KMS-11 (cell line): Measurements from ENCODE around the gene SLC24A3.

ENCODE experiments used
- H2AFZ ChIP-seq: fragments of 200-600 bp; sonication (generic); 2 replicates; pipeline ENCODE4 v1.6.1; 2016; ENCODE audit warnings: antibody characterized with exemption, mixed run types, low read depth
- H3K27ac ChIP-seq: fragments of 200-600 bp; sonication (generic); 2 replicates; pipeline ENCODE4 v1.6.1; 2016; ENCODE audit warnings: mild to moderate bottlenecking, mixed run types
- H3K27me3 ChIP-seq: fragments of 200-600 bp; sonication (generic); 2 replicates; pipeline ENCODE4 v1.6.1; 2017; ENCODE audit warnings: mild to moderate bottlenecking, low read depth, mixed run types, moderate library complexity; ENCODE audit not compliant: insufficient read depth
- H3K36me3 ChIP-seq: fragments of 200-600 bp; sonication (generic); 2 replicates; pipeline ENCODE4 v1.6.1; 2017; ENCODE audit warnings: mild to moderate bottlenecking, mixed run types; ENCODE audit not compliant: insufficient read depth
- H3K4me1 ChIP-seq: fragments of 200-600 bp; sonication (generic); 2 replicates; pipeline ENCODE4 v1.6.1; 2016; ENCODE audit warnings: mild to moderate bottlenecking, low read depth, mixed run types; ENCODE audit not compliant: poor library complexity, severe bottlenecking
- H3K4me2 ChIP-seq: fragments of 200-600 bp; sonication (generic); 2 replicates; pipeline ENCODE4 v1.7.0; 2016; ENCODE audit warnings: mild to moderate bottlenecking, mixed run types
- H3K4me3 ChIP-seq: fragments of 200-600 bp; sonication (generic); IDR thresholded peaks from 2 replicates; pipeline ENCODE4 v1.6.1; 2017; ENCODE audit warnings: low read depth, low read length, mixed read lengths; ENCODE audit not compliant: insufficient read depth
- H3K79me2 ChIP-seq: fragments of 200-600 bp; sonication (generic); 2 replicates; pipeline ENCODE4 v1.6.1; 2016; ENCODE audit warnings: low read depth, mixed run types; ENCODE audit not compliant: insufficient read depth
- H3K9ac ChIP-seq: fragments of 200-600 bp; sonication (generic); 2 replicates; pipeline ENCODE4 v1.6.1; 2016; ENCODE audit warnings: mild to moderate bottlenecking, mixed run types
- H4K20me1 ChIP-seq: fragments of 200-600 bp; sonication (generic); 2 replicates; pipeline ENCODE4 v1.6.1; 2016; ENCODE audit warnings: mild to moderate bottlenecking, mixed run types; ENCODE audit not compliant: insufficient read depth
- CTCF ChIP-seq: fragments of 200-600 bp; sonication (generic); conservative IDR thresholded peaks from 2 replicates; pipeline ENCODE4 v1.6.1; 2017; ENCODE audit warnings: low read depth, mild to moderate bottlenecking, antibody characterized with exemption, low read length, moderate library complexity, mixed read lengths

Gene SLC24A3

GRCh38 chr20:19330731-19331130 is 118.3 kb downstream of the SLC24A3 start:
- no peak overlapping the region for H2AFZ ChIP-seq
- H3K9ac ChIP-seq = no peak overlapping the region
- TF ChIP-seq CTCF = no peak
- H3K79me2 ChIP-seq = no peaks in the 10 kb centered on the region
- no peaks in the 10 kb centered on the region for H3K36me3 ChIP-seq
- H4K20me1 ChIP-seq = no peaks in the 10 kb centered on the region
- no peaks in the 10 kb centered on the region for H3K27me3 ChIP-seq
- H3K4me3 ChIP-seq = no peak overlapping the region
- no peak overlapping the region for H3K27ac ChIP-seq
- no peak overlapping the region for H3K4me2 ChIP-seq
- H3K4me1 ChIP-seq = no peaks in the 10 kb centered on the region

GRCh38 chr20:19333563-19333962 is 121.1 kb downstream of the SLC24A3 start:
- H3K4me3 ChIP-seq = no peak overlapping the region
- H3K79me2 ChIP-seq = no peaks in the 10 kb centered on the region
- H4K20me1 ChIP-seq = no peaks in the 10 kb centered on the region
- H3K27ac ChIP-seq = no peak overlapping the region
- TF ChIP-seq CTCF = no peak
- no peak overlapping the region for H3K4me2 ChIP-seq
- H3K36me3 ChIP-seq = no peaks in the 10 kb centered on the region
- no peak overlapping the region for H2AFZ ChIP-seq
- H3K4me1 ChIP-seq = no peaks in the 10 kb centered on the region
- no peak overlapping the region for H3K9ac ChIP-seq
- no peaks in the 10 kb centered on the region for H3K27me3 ChIP-seq

- TF ChIP-seq CTCF = no peak
- H3K36me3 ChIP-seq = no peaks in the 10 kb centered on the region
- no peak overlapping the region for H3K4me2 ChIP-seq
- H2AFZ ChIP-seq = no peak overlapping the region
- H3K9ac ChIP-seq = no peak overlapping the region
- no peak overlapping the region for H3K4me3 ChIP-seq
- no peak overlapping the region for H3K27ac ChIP-seq
- H3K27me3 ChIP-seq = no peaks in the 10 kb centered on the region
- no peaks in the 10 kb centered on the region for H3K4me1 ChIP-seq
- H4K20me1 ChIP-seq = no peaks in the 10 kb centered on the region
- H3K79me2 ChIP-seq = no peaks in the 10 kb centered on the region
Observed at GRCh38 chr20:19335341-19335740, 122.9 kb downstream of the SLC24A3 start.

- Histone ChIP-seq H3K79me2 (no peaks in the 10 kb centered on the region), H2AFZ (no peak overlapping the region), H4K20me1 (no peaks in the 10 kb centered on the region), H3K36me3 (no peaks in the 10 kb centered on the region), H3K4me1 (no peaks in the 10 kb centered on the region), H3K4me3 (no peak overlapping the region), H3K27ac (no peak overlapping the region), H3K4me2 (no peak overlapping the region), H3K27me3 (no peaks in the 10 kb centered on the region), H3K9ac (no peak overlapping the region)
- TF ChIP-seq CTCF = no peak
Observed at GRCh38 chr20:19335916-19336315, 123.5 kb downstream of the SLC24A3 start.
